ENCODE results near the gene ZBTB16. TPM values are rescaled to one million over a fixed set of nuclear protein-coding genes. Genes with fewer than 3 reads are reported as not detected.

Gene ZBTB16
- total and polyA plus RNA-seq, 2 of the 13 experiments (the other 11 are each of a cell fraction or from before 2014, with no cell fraction given), result not detected

GRCh38 chr11:114196997-114197703, 137.6 kb downstream of the ZBTB16 start:
- no peaks in the 10 kb centered on the region for H3K79me2 ChIP-seq (ENCODE audit: insufficient read depth, low read length)
- no peak overlapping the region for H3K4me2 ChIP-seq (ENCODE audit: low read depth, low read length)
- no peaks in the 10 kb centered on the region for H3K4me1 ChIP-seq (ENCODE audit: insufficient read depth, low read length)
- in situ Hi-C loops (cut with HindIII; ENCODE audit: extremely low pct_ligation_motif_present, low pct_unique_long_range_greater_than_20kb), result no loop called here
- no peaks in the 10 kb centered on the region for H3K36me3 ChIP-seq (replicated peaks in 1 of 2; ENCODE audit: control insufficient read depth in 1 of 2, insufficient read depth in 2 of 2, low read length in 2 of 2)
- no peak for DNase-seq (ENCODE audit: low spot score)
- POLR2A ChIA-PET, result no interaction called here
- TF ChIP-seq CHD4 (IDR thresholded peaks at IDR 0.05; ENCODE audit: borderline replicate concordance, low read length), result no peak
- TF ChIP-seq NFIC (IDR thresholded peaks at IDR 0.05; ENCODE audit: low read length), result no peak
- no peak for TF ChIP-seq ZNF784 (CRISPR knock-in tag; IDR thresholded peaks at IDR 0.05; ENCODE audit: borderline replicate concordance)
- no peak for TF ChIP-seq ZBTB39 (CRISPR knock-in tag; IDR thresholded peaks at IDR 0.05)
- no peak for TF ChIP-seq ZNF773 (CRISPR knock-in tag; IDR thresholded peaks at IDR 0.05; ENCODE audit: borderline replicate concordance)
- no peak for TF ChIP-seq ZNF724P (CRISPR knock-in tag; IDR thresholded peaks at IDR 0.05; ENCODE audit: borderline replicate concordance)
- TF ChIP-seq FOXC1 (CRISPR knock-in tag; IDR thresholded peaks at IDR 0.05; ENCODE audit: borderline replicate concordance), result no peak
- WGBS (ENCODE audit: low lambda C conversion rate), result 38% methylated on average over 6 of the region's 7 CpGs
- H3K4me3 ChIP-seq (replicated peaks in 1 of 3; ENCODE audit: insufficient read depth in 1 of 3, low read depth in 2 of 3, low read length in 3 of 3), result no peak overlapping the region
- peaks cover 0 to 4% of the 10 kb centered on the region in 2 experiments; a peak in 1 of 5 replicates for H3K27me3 ChIP-seq (ENCODE audit: control insufficient read depth in 1 of 2, insufficient read depth in 2 of 2, low read length in 2 of 2)
- no peaks in the 10 kb centered on the region for H3K9me3 ChIP-seq (ENCODE audit: low read length)
- no peaks in the 10 kb centered on the region for H4K20me1 ChIP-seq (ENCODE audit: insufficient read depth, low read length)
- intact Hi-C loops (cut with micrococcal nuclease; ENCODE audit: unreplicated experiment), result no loop called here
- H2AFZ ChIP-seq (ENCODE audit: low read length), result no peak overlapping the region
- no peak overlapping the region for H3K27ac ChIP-seq (ENCODE audit: extremely low read length, insufficient read depth, low read length)
- CTCF ChIA-PET (ENCODE audit: low intra/inter-chr PET ratio, low total read pairs), result no interaction called here
- FAIRE-seq, result no peak
- BruUV-seq (replicated peaks), result no TSS peak
- no peak overlapping the region for H3K9ac ChIP-seq (ENCODE audit: insufficient read depth, low read depth, low read length)
- no peak for ATAC-seq

Measured in HepG2 (cell line).